Measurements from ENCODE around the gene PNMA8B.

DNA sequence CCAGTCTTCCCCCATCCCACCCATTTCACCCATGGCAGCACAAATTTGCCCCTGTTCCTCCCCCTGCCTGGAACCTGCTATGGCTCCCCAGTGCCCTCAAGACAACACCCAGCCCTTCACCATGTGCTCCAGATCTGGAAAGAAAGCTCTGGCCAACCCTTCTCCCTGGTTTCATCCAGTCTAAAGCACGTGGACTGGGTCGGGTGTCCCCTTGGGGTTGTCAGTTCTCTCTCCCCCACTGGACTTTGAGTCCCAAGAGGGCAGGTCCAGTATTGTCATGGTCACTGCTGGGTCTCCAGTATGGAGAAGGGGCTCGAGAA, 19.6 kb upstream of the PNMA8B start:
- TF ChIP-seq, protein P1, sequence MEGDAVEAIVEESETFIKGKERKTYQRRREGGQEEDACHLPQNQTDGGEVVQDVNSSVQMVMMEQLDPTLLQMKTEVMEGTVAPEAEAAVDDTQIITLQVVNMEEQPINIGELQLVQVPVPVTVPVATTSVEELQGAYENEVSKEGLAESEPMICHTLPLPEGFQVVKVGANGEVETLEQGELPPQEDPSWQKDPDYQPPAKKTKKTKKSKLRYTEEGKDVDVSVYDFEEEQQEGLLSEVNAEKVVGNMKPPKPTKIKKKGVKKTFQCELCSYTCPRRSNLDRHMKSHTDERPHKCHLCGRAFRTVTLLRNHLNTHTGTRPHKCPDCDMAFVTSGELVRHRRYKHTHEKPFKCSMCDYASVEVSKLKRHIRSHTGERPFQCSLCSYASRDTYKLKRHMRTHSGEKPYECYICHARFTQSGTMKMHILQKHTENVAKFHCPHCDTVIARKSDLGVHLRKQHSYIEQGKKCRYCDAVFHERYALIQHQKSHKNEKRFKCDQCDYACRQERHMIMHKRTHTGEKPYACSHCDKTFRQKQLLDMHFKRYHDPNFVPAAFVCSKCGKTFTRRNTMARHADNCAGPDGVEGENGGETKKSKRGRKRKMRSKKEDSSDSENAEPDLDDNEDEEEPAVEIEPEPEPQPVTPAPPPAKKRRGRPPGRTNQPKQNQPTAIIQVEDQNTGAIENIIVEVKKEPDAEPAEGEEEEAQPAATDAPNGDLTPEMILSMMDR (IDR thresholded peaks at IDR 0.05): no peak
- no peak for TF ChIP-seq POLR2A (IDR thresholded peaks at IDR 0.05)
